ENCODE measurements around the gene TMPRSS12. TPM values are rescaled to one million over a fixed set of nuclear protein-coding genes. Genes with fewer than 3 reads are reported as not detected.
A peak's percentile ranks its signal among the peaks of the same experiment; 100 is the strongest.
"Not testable (repeated sequence)": the region's sequence is repeated elsewhere in the genome, so short reads cannot be mapped to it uniquely, and the experiment has no call there.

TMPRSS12 gene
- total RNA-seq, 3 donors from 2014 or later: not detected

DNA sequence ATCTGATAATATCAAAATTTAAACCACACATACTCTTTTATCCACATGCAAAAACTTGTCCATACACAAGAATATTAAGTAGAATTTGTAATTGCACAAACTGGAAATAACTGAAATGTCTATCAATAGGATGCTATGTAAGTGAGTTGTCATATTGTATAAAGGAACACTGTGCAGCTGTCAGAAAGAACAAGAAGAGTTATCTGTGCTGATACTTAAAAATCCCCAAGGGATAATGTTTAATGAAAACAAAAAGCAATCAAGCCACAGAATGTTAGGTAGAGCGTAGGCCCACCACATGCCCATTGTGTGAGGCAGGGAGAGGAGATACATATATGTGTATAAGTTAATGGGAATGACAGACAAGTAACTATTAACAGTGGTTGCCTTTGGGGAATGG is 83.7 kb downstream of the TMPRSS12 start:
- Histone ChIP-seq H3K9me3 (no peaks in the 10 kb centered on the region), H3K4me1 (ENCODE audit: low read depth) (peaks cover 24% of the 10 kb centered on the region), H3K36me3 (ENCODE audit: low read depth) (no peaks in the 10 kb centered on the region), H3K4me3 (peak overlapping the region; percentile 12)
- ATAC-seq (no peak), DNase-seq (no peak)
- TF ChIP-seq, protein P1, sequence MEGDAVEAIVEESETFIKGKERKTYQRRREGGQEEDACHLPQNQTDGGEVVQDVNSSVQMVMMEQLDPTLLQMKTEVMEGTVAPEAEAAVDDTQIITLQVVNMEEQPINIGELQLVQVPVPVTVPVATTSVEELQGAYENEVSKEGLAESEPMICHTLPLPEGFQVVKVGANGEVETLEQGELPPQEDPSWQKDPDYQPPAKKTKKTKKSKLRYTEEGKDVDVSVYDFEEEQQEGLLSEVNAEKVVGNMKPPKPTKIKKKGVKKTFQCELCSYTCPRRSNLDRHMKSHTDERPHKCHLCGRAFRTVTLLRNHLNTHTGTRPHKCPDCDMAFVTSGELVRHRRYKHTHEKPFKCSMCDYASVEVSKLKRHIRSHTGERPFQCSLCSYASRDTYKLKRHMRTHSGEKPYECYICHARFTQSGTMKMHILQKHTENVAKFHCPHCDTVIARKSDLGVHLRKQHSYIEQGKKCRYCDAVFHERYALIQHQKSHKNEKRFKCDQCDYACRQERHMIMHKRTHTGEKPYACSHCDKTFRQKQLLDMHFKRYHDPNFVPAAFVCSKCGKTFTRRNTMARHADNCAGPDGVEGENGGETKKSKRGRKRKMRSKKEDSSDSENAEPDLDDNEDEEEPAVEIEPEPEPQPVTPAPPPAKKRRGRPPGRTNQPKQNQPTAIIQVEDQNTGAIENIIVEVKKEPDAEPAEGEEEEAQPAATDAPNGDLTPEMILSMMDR (IDR thresholded peaks at IDR 0.05): no peak
- intact Hi-C loops (cut with DNase I, micrococcal nuclease): no loop called here

DNA sequence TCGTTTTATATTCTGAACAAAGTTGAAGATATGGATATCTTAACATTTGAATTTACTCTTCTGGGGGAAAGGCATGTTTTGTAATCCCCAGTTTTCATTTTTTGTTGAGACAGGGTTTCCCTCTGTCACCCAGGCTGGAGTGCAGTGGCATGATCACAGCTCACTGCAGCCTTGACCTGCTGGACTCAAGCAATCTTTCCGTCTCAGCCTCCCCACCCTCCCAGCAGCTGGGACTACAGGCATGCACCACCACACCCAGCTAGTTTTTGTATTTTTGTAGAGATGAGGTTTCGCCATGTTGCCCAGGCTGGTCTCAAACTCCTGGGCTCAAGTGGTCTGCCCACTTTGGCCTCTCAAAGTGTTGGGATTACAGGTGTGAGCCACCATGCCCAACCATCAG is 84.2 kb downstream of the TMPRSS12 start:
- H3K9me3 ChIP-seq; H3K36me3 ChIP-seq (ENCODE audit: low read depth); intact Hi-C loops (cut with DNase I, micrococcal nuclease): not testable (repeated sequence)
- DNase-seq: peak; percentile 67 to 77 (median 71)
- Histone ChIP-seq H3K4me3 (peak overlapping the region; percentile 12), H3K4me1 (ENCODE audit: low read depth) (peaks cover 28% of the 10 kb centered on the region)
- peak; percentile 70 for ATAC-seq

DNA sequence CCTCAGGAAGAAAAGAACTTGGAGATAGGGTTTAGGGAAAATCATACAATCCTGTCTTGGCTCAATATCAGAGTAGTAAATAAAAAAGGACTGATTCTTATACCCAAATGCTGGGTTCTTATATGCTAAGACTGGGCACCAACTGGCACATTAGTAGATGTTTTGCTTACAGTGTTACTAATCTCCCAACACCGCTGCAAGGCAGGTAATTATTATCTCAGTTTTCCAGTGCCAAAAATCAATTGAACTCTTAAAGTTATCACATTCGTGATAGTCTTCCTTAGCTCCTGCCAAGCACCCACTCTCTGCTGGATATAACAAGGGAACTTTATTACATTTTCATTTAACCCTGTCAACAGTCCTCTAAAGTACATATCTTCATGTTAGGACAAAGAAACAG is 84.6 kb downstream of the TMPRSS12 start:
- TF ChIP-seq, protein P1 (IDR thresholded peaks at IDR 0.05): no peak
- peaks cover 32% of the 10 kb centered on the region for H3K4me1 ChIP-seq (ENCODE audit: low read depth)
- no peaks in the 10 kb centered on the region for H3K9me3 ChIP-seq
- no peaks in the 10 kb centered on the region for H3K36me3 ChIP-seq (ENCODE audit: low read depth)
- intact Hi-C loops (cut with DNase I, micrococcal nuclease): no loop called here
- no peak for ATAC-seq
- DNase-seq: no peak
- H3K4me3 ChIP-seq: peak overlapping the region; percentile 12

DNA sequence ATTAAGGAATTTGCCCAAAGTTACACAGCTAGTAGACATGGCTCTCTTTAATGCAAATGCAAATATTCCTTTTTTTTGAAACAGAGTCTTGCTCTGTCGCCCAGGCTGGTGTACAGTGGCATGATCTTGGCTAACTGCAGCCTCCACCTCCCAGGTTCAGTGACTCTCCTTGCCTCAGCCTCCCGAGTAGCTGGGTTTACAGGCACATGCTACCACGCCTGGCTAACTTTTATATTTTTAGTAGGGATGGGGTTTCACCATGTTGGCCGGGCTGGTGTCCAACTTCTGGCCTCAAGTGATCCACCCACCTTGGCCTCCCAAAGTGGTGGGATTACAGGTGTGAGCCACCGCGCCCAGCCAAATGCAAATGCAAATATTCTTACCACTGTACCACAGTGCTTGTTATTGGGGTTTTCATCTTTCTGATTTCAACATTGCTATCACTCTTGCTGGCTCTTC is 85.1 kb downstream of the TMPRSS12 start:
- no peak for ATAC-seq

DNA sequence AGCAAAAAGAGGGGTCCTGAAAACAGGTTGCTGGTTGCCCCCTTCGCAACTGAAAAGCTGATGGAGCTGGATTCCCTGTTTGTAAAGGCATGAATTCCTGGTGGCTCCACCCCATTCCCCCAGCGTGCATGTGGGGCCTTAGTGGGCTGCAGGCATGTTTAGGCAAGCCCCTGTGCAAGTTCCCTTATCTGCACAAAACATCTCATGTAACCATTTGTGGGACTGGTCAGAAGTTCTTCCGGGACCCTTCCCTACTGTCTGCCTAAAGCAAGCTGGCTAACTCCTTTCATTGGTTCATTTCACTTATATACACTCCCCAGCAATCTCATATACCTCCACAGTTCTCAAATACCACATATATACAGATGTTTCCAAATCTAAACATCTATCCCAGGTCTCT is 85.7 kb downstream of the TMPRSS12 start:
- ATAC-seq: no peak
- Histone ChIP-seq H3K36me3 (ENCODE audit: low read depth) (no peaks in the 10 kb centered on the region), H3K4me1 (ENCODE audit: low read depth) (peaks cover 35% of the 10 kb centered on the region), H3K9me3 (no peaks in the 10 kb centered on the region), H3K4me3 (no peak overlapping the region)
- DNase-seq: no peak
- TF ChIP-seq, protein P1 (IDR thresholded peaks at IDR 0.05): no peak
- intact Hi-C loops (cut with DNase I, micrococcal nuclease): no loop called here

More for the DNA sequence above, 85.1 kb downstream of the TMPRSS12 start:
- Histone ChIP-seq H3K9me3 (no peaks in the 10 kb centered on the region), H3K4me1 (ENCODE audit: low read depth) (peaks cover 35% of the 10 kb centered on the region), H3K4me3 (no peak overlapping the region), H3K36me3 (ENCODE audit: low read depth) (no peaks in the 10 kb centered on the region)
- TF ChIP-seq, protein P1 (IDR thresholded peaks at IDR 0.05): no peak
- DNase-seq: no peak
- intact Hi-C loops (cut with DNase I, micrococcal nuclease): no loop called here

DNA sequence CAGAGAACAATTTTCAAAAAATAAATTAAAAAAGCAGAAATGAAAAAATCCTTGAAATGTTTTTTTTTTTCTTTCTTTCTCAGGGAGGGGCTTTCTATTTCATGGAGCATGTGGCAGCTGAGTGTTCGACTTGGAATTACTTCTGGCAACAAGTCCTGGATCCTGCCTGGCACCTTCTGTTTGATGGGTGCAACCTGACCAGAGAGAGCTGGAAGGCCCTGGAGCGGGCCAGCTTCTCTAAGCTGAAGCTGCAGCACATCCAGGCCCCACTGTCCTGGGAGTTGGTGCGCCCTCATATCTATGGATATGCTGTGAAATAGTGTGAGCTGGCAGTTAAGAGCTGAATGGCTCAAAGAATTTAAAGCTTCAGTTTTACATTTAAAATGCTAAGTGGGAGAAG is 87.1 kb downstream of the TMPRSS12 start:
- H3K4me1 ChIP-seq (ENCODE audit: low read depth): peaks cover 42% of the 10 kb centered on the region
- ATAC-seq (no peak), DNase-seq (no peak)
- TF ChIP-seq, protein P1 (IDR thresholded peaks at IDR 0.05): no peak
- no peaks in the 10 kb centered on the region for H3K9me3 ChIP-seq
- H3K4me3 ChIP-seq: no peak overlapping the region
- no peaks in the 10 kb centered on the region for H3K36me3 ChIP-seq (ENCODE audit: low read depth)
- intact Hi-C loops (cut with DNase I, micrococcal nuclease): loop anchor here in 1 of 2 donors (10.0 kb wide), 1 partner anchor 55 kb away; no protein-coding TSS in a partner anchor

DNA sequence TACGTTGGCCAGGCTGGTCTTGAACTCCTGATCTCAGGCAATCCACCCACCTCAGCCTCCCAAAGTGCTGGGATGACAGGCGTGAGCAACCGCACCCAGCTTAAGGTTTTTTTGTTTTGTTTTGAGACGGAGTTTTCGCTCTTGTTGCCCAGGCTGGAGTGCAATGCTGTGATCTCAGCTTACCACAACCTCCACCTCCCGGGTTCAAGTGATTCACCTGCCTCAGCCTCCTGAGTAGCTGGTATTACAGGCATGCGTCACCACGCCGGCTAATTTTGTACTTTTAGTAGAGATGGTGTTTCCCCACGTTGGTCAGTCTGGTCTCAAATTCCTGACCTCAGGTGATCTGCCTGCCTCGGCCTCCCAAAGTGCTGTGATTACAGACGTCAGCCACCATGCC is 87.8 kb downstream of the TMPRSS12 start:
- H3K9me3 ChIP-seq; DNase-seq; H3K36me3 ChIP-seq (ENCODE audit: low read depth); H3K4me3 ChIP-seq; ATAC-seq: not testable (repeated sequence)
- peaks cover 48% of the 10 kb centered on the region for H3K4me1 ChIP-seq (ENCODE audit: low read depth)
- intact Hi-C loops (cut with DNase I, micrococcal nuclease): loop anchor here in 1 of 2 donors (10.0 kb wide), 1 partner anchor 54 kb away; no protein-coding TSS in a partner anchor

Measured in mucosa of descending colon (tissue), 3 donors.